ENCODE results near the gene GSG1.
"Not testable (repeated sequence)": the region's sequence is repeated elsewhere in the genome, so short reads cannot be mapped to it uniquely, and the experiment has no call there.

GSG1 gene

GRCh38 chr12:13067322-13067721 is 36.1 kb downstream of the GSG1 start:
- DNase-seq (ENCODE audit: low read depth) = no peak
- no peak overlapping the region for H3K4me3 ChIP-seq (ENCODE audit: low read depth, low read length)
- no peak for TF ChIP-seq CTCF (conservative IDR thresholded peaks at IDR 0.05; ENCODE audit: low read depth, low read length)

GRCh38 chr12:13066459-13066858 is 37.0 kb downstream of the GSG1 start:
- TF ChIP-seq CTCF (conservative IDR thresholded peaks at IDR 0.05; ENCODE audit: low read depth, low read length) = no peak
- no peak overlapping the region for H3K4me3 ChIP-seq (ENCODE audit: low read depth, low read length)
- no peak for DNase-seq (ENCODE audit: low read depth)

GRCh38 chr12:13066014-13066413 is 37.5 kb downstream of the GSG1 start:
- TF ChIP-seq CTCF (conservative IDR thresholded peaks at IDR 0.05; ENCODE audit: low read depth, low read length) = no peak
- no peak for DNase-seq (ENCODE audit: low read depth)

GRCh38 chr12:13062669-13063068 is 40.8 kb downstream of the GSG1 start:
- no peak for TF ChIP-seq CTCF (conservative IDR thresholded peaks at IDR 0.05; ENCODE audit: low read depth, low read length)
- H3K4me3 ChIP-seq (ENCODE audit: low read depth, low read length) = no peak overlapping the region
- DNase-seq (ENCODE audit: low read depth) = no peak

More at GRCh38 chr12:13066014-13066413, 37.5 kb downstream of the GSG1 start:
- no peak overlapping the region for H3K4me3 ChIP-seq (ENCODE audit: low read depth, low read length)

- no peak overlapping the region for H3K4me3 ChIP-seq (ENCODE audit: low read depth, low read length)
- TF ChIP-seq CTCF (conservative IDR thresholded peaks at IDR 0.05; ENCODE audit: low read depth, low read length) = no peak
- no peak for DNase-seq (ENCODE audit: low read depth)
These were observed 42.1 kb downstream of the GSG1 start for GRCh38 chr12:13061377-13061776.

- DNase-seq (ENCODE audit: low read depth) = no peak
- no peak for TF ChIP-seq CTCF (conservative IDR thresholded peaks at IDR 0.05; ENCODE audit: low read depth, low read length)
- H3K4me3 ChIP-seq (ENCODE audit: low read depth, low read length) = no peak overlapping the region
These were observed 42.9 kb downstream of the GSG1 start for GRCh38 chr12:13060581-13060980.

GRCh38 chr12:13053617-13054016 is 49.9 kb downstream of the GSG1 start:
- DNase-seq (ENCODE audit: low read depth) = not testable (repeated sequence)

GRCh38 chr12:13052421-13052820 is 51.0 kb downstream of the GSG1 start:
- no peak overlapping the region for H3K4me3 ChIP-seq (ENCODE audit: low read depth, low read length)
- no peak for TF ChIP-seq CTCF (conservative IDR thresholded peaks at IDR 0.05; ENCODE audit: low read depth, low read length)
- no peak for DNase-seq (ENCODE audit: low read depth)

More at GRCh38 chr12:13053617-13054016, 49.9 kb downstream of the GSG1 start:
- H3K4me3 ChIP-seq (ENCODE audit: low read depth, low read length) = not testable (repeated sequence)

Data from choroid plexus epithelial cell (primary cell).